ENCODE measurements around the gene CA5A. TPM values are rescaled to one million over a fixed set of nuclear protein-coding genes. Genes with fewer than 3 reads are reported as not detected.

CA5A gene
- total and polyA plus RNA-seq, 2 donors: 0.05 to 0.09 TPM

DNA sequence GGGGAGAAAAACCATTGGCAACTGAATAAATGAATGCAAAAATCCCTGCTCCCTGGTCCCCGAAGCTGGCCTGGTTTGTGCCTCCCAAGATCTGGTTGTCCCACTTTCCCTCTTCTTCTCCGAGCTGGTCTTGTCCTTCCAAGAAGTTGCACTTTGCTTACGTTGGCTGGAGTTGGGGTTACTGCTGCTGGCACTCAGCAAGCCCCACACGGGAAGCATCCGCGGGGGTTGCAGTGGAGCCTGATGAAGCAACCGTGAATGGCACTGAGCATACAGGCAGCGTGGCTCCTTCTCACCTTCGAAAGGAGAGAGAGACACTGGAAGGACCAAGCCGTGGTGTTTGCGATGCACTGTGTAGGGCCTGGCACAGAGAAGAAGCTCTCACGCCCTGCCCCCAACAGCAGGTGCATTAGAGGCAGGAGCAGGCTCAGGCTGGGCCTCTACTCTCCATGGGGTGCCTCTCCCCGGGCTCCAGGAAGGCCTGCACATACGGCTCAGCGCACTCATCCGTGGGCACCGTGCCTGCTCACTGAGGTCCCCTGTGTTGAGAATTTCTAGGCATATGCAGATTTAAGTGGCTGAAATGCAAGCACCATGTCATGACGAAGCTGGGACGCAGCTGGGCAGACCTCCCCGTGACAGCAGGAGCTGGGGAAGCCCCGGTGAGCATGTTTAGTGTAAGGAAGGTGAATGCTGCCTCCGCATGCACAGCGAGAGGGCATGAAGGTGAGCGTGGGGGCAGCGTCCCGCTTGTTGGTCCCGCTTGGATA lies 12.1 kb downstream of the CA5A start:
- Histone ChIP-seq H3K27me3 (ENCODE audit: control insufficient read depth in 2 of 2, insufficient read depth in 1 of 2, low read length in 1 of 2) (peaks cover 0 to 8% of the 10 kb centered on the region in 2 donors), H3K36me3 (ENCODE audit: control insufficient read depth in 2 of 2, insufficient read depth in 2 of 2, low read length in 1 of 2) (no peaks in the 10 kb centered on the region), H3K4me3 (ENCODE audit: low read length in 2 of 2) (no peak overlapping the region), H3K9me3 (ENCODE audit: control insufficient read depth in 2 of 2, insufficient read depth in 1 of 2, low read length in 1 of 2) (peaks cover 0 to 4% of the 10 kb centered on the region in 2 donors), H3K4me1 (ENCODE audit: control insufficient read depth in 2 of 2, insufficient read depth in 2 of 2, low read length in 2 of 2) (peaks cover 7 to 38% of the 10 kb centered on the region in 2 donors), H3K27ac (ENCODE audit: low read depth in 1 of 2, low read length in 1 of 2) (peak overlapping the region in 1 of 2 donors; percentile 30)
- 76% methylated on average over 27 of the region's 27 CpGs for WGBS
- peak in 3 of 9 donors; percentile 32 to 65 (median 42) for DNase-seq (ENCODE audit: low read depth in 6 of 9, low spot score in 9 of 9)

DNA sequence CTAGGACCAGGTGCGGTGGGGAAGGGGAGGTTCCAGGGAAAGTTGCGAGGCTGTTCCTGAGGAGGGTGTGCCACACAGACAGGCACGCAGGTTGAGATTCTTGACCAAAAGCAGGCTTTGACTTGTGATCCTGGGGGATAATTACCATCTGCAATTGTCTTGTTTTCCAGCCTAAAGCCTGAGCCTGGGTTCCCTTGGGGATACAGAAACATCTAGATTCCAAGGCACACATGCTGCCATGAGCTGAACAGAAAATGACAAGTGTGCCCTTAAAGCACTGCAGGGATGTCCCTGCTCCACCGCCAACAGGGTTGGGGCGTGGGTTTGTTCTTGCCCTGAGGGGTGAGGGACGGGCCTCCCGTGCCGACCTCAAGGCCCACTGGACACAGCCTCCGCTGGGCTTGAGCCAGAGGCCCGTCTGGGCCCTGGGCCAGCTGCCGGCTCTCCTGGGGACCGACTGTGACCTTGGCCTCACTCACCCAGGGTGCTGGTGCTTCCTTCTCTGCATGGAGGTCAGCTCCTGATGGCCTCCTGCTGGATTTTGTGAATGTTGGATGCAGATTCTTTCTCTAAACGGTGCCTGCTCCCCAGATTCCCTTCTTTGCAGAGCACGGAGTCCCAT lies 14.0 kb downstream of the CA5A start:
- peaks cover 0 to 8% of the 10 kb centered on the region in 2 donors for H3K27me3 ChIP-seq (ENCODE audit: control insufficient read depth in 2 of 2, insufficient read depth in 1 of 2, low read length in 1 of 2)
- no peaks in the 10 kb centered on the region for H3K36me3 ChIP-seq (ENCODE audit: control insufficient read depth in 2 of 2, insufficient read depth in 2 of 2, low read length in 1 of 2)
- H3K27ac ChIP-seq (ENCODE audit: low read depth in 1 of 2, low read length in 1 of 2): no peak overlapping the region
- peaks cover 7 to 38% of the 10 kb centered on the region in 2 donors for H3K4me1 ChIP-seq (ENCODE audit: control insufficient read depth in 2 of 2, insufficient read depth in 2 of 2, low read length in 2 of 2)
- peaks cover 0 to 4% of the 10 kb centered on the region in 2 donors for H3K9me3 ChIP-seq (ENCODE audit: control insufficient read depth in 2 of 2, insufficient read depth in 1 of 2, low read length in 1 of 2)
- H3K4me3 ChIP-seq (ENCODE audit: low read length in 2 of 2): no peak overlapping the region
- DNase-seq (ENCODE audit: low read depth in 6 of 9, low spot score in 9 of 9): no peak
- 92% methylated on average over 14 of the region's 14 CpGs for WGBS

DNA sequence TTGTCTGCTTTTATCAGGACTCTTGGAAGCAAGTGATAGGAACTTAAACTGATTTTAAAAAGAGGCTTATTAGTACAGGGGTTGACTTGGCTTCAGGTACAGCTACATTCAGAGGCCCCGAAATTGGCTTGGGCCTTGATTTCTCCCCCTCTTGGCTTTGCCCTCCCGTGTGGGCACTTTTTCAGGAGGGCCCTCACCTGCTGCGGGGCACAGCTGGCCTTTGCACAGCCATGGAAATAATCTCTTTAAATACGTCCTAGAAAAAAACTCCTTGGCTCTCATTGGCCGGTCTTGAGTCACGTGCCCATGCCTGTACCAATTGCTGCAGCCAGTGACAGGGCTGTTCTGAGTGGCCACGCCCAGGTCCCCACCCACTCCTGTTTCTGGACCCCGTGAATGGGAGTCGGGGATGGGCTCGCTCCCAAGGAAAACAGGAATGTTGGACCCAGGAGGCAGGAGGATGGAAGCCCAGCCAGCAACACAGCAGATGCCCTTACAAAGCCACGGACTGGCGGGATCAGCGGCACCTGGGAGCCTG lies 15.0 kb downstream of the CA5A start:
- WGBS: 90% methylated on average over 13 of the region's 13 CpGs
- no peak overlapping the region for H3K4me3 ChIP-seq (ENCODE audit: low read length in 2 of 2)
- H3K27ac ChIP-seq (ENCODE audit: low read depth in 1 of 2, low read length in 1 of 2): no peak overlapping the region
- DNase-seq (ENCODE audit: low read depth in 6 of 9, low spot score in 9 of 9): no peak
- H3K36me3 ChIP-seq (ENCODE audit: control insufficient read depth in 2 of 2, insufficient read depth in 2 of 2, low read length in 1 of 2): no peaks in the 10 kb centered on the region
- peaks cover 5 to 30% of the 10 kb centered on the region in 2 donors for H3K4me1 ChIP-seq (ENCODE audit: control insufficient read depth in 2 of 2, insufficient read depth in 2 of 2, low read length in 2 of 2)
- peaks cover 0 to under 1% of the 10 kb centered on the region in 2 donors for H3K9me3 ChIP-seq (ENCODE audit: control insufficient read depth in 2 of 2, insufficient read depth in 1 of 2, low read length in 1 of 2)
- peaks cover 0 to 2% of the 10 kb centered on the region in 2 donors for H3K27me3 ChIP-seq (ENCODE audit: control insufficient read depth in 2 of 2, insufficient read depth in 1 of 2, low read length in 1 of 2)

DNA sequence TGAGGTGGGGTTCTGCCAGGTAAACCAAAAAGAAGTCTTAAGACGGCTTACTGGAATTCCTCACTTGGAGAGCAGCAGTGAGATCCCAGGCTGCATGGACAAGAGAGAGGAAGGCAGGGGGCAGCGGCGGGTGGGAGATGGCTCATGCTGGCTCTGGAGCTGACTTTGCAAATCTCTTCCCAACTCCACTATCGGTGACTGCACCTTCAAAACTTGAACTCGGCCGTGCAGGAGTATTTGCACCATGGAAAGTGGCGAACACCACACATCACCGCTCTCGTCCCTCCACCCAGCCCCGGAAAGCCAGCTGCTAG lies 16.7 kb downstream of the CA5A start:
- Histone ChIP-seq H3K4me1 (ENCODE audit: control insufficient read depth in 2 of 2, insufficient read depth in 2 of 2, low read length in 2 of 2) (peaks cover 4 to 15% of the 10 kb centered on the region in 2 donors), H3K27me3 (ENCODE audit: control insufficient read depth in 2 of 2, insufficient read depth in 1 of 2, low read length in 1 of 2) (no peaks in the 10 kb centered on the region)
- 95% methylated on average over 10 of the region's 10 CpGs for WGBS

DNA sequence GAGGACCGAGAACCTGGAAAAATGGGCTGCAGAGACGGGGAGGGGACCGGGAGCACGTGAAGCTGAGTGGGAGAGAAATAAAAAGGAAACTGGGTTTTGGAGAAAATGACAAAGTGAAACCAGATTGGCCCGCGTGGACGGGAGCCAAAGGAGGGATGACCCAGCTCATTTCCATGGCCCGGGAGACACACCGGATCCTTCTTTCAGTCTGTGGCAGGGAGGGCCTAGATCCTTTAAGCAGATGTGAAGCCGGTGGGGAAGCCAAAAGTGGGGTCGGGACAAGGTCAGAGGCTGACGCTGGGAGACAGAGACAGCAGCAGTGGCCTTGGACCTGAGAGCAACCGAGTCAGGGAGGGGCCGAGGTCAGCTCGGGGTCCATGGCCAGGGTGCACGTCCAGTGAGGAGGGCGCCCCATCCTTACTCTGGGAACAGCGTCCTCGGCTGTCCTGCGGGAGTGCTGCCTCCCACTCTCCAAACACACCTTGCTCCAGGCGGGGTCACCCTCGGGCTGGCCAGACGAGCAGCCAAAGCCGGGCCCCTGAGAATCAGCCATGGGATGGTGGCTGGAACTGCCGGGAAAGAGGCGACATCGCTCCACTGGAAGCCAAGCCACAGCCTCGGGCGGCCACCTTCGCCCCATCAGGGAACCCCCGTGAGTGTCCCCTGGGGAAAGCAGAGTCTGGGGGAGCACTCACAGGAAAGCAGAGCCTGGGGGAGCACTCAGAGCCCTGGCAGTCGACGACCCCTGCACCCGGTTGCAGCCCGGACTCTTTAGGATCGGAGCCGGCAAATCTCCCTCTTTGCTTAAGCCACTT lies 17.3 kb downstream of the CA5A start:
- Histone ChIP-seq H3K27me3 (ENCODE audit: control insufficient read depth in 2 of 2, insufficient read depth in 1 of 2, low read length in 1 of 2) (no peaks in the 10 kb centered on the region), H3K4me1 (ENCODE audit: control insufficient read depth in 2 of 2, insufficient read depth in 2 of 2, low read length in 2 of 2) (peaks cover 1 to 9% of the 10 kb centered on the region in 2 donors), H3K36me3 (ENCODE audit: control insufficient read depth in 2 of 2, insufficient read depth in 2 of 2, low read length in 1 of 2) (no peaks in the 10 kb centered on the region), H3K27ac (ENCODE audit: low read depth in 1 of 2, low read length in 1 of 2) (no peak overlapping the region), H3K4me3 (ENCODE audit: low read length in 2 of 2) (no peak overlapping the region), H3K9me3 (ENCODE audit: control insufficient read depth in 2 of 2, insufficient read depth in 1 of 2, low read length in 1 of 2) (no peaks in the 10 kb centered on the region)
- no peak for DNase-seq (ENCODE audit: low read depth in 6 of 9, low spot score in 9 of 9)
- WGBS: 84% methylated on average over 37 of the region's 37 CpGs

More for the DNA sequence above, 16.7 kb downstream of the CA5A start:
- Histone ChIP-seq H3K4me3 (ENCODE audit: low read length in 2 of 2) (no peak overlapping the region), H3K27ac (ENCODE audit: low read depth in 1 of 2, low read length in 1 of 2) (no peak overlapping the region), H3K36me3 (ENCODE audit: control insufficient read depth in 2 of 2, insufficient read depth in 2 of 2, low read length in 1 of 2) (no peaks in the 10 kb centered on the region), H3K9me3 (ENCODE audit: control insufficient read depth in 2 of 2, insufficient read depth in 1 of 2, low read length in 1 of 2) (no peaks in the 10 kb centered on the region)
- no peak for DNase-seq (ENCODE audit: low read depth in 6 of 9, low spot score in 9 of 9)

- Histone ChIP-seq H3K27me3 (ENCODE audit: control insufficient read depth in 2 of 2, insufficient read depth in 1 of 2, low read length in 1 of 2) (peaks cover 0 to 3% of the 10 kb centered on the region in 2 donors), H3K36me3 (ENCODE audit: control insufficient read depth in 2 of 2, insufficient read depth in 2 of 2, low read length in 1 of 2) (no peaks in the 10 kb centered on the region), H3K27ac (ENCODE audit: low read depth in 1 of 2, low read length in 1 of 2) (no peak overlapping the region), H3K9me3 (ENCODE audit: control insufficient read depth in 2 of 2, insufficient read depth in 1 of 2, low read length in 1 of 2) (no peaks in the 10 kb centered on the region), H3K4me3 (ENCODE audit: low read length in 2 of 2) (no peak overlapping the region), H3K4me1 (ENCODE audit: control insufficient read depth in 2 of 2, insufficient read depth in 2 of 2, low read length in 2 of 2) (peaks cover 0 to 6% of the 10 kb centered on the region in 2 donors)
- 96% methylated on average over 13 of the region's 13 CpGs for WGBS
- no peak for DNase-seq (ENCODE audit: low read depth in 6 of 9, low spot score in 9 of 9)
Observed at GRCh38 chr16:87918338-87918737, 18.0 kb downstream of the CA5A start.

- H3K27ac ChIP-seq (ENCODE audit: low read depth in 1 of 2, low read length in 1 of 2): no peak overlapping the region
- H3K27me3 ChIP-seq (ENCODE audit: control insufficient read depth in 2 of 2, insufficient read depth in 1 of 2, low read length in 1 of 2): peaks cover 0 to 3% of the 10 kb centered on the region in 2 donors
- no peaks in the 10 kb centered on the region for H3K9me3 ChIP-seq (ENCODE audit: control insufficient read depth in 2 of 2, insufficient read depth in 1 of 2, low read length in 1 of 2)
- no peaks in the 10 kb centered on the region for H3K36me3 ChIP-seq (ENCODE audit: control insufficient read depth in 2 of 2, insufficient read depth in 2 of 2, low read length in 1 of 2)
- peaks cover 0 to 6% of the 10 kb centered on the region in 2 donors for H3K4me1 ChIP-seq (ENCODE audit: control insufficient read depth in 2 of 2, insufficient read depth in 2 of 2, low read length in 2 of 2)
- no peak for DNase-seq (ENCODE audit: low read depth in 6 of 9, low spot score in 9 of 9)
- 89% methylated on average over 9 of the region's 9 CpGs for WGBS
- no peak overlapping the region for H3K4me3 ChIP-seq (ENCODE audit: low read length in 2 of 2)
Observed at GRCh38 chr16:87917503-87917902, 18.8 kb downstream of the CA5A start.

DNA sequence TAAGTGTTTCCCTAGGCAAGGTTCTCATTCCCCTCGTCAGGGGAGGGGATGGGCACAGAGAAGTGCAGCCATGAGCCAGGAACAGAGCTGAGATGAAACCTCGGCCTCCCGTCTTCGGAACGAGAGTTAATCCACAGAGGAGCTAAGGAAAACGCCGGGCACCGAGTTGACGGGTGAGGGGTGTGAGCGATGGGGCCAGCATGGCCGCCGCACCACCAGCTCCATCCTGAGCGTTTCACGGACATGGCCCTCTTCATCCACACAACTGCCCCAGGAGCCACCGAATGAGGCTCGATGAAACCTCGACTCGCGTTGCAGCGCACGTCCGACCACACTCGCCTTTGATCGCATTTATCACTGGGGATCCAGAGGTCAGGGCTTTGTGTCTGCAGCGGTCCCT lies 21.5 kb downstream of the CA5A start:
- Histone ChIP-seq H3K27me3 (ENCODE audit: control insufficient read depth in 2 of 2, insufficient read depth in 1 of 2, low read length in 1 of 2) (peaks cover 0 to 3% of the 10 kb centered on the region in 2 donors), H3K4me3 (ENCODE audit: low read length in 2 of 2) (no peak overlapping the region), H3K4me1 (ENCODE audit: control insufficient read depth in 2 of 2, insufficient read depth in 2 of 2, low read length in 2 of 2) (no peaks in the 10 kb centered on the region), H3K9me3 (ENCODE audit: control insufficient read depth in 2 of 2, insufficient read depth in 1 of 2, low read length in 1 of 2) (no peaks in the 10 kb centered on the region), H3K27ac (ENCODE audit: low read depth in 1 of 2, low read length in 1 of 2) (no peak overlapping the region), H3K36me3 (ENCODE audit: control insufficient read depth in 2 of 2, insufficient read depth in 2 of 2, low read length in 1 of 2) (no peaks in the 10 kb centered on the region)
- no peak for DNase-seq (ENCODE audit: low read depth in 6 of 9, low spot score in 9 of 9)
- 97% methylated on average over 25 of the region's 25 CpGs for WGBS
